ENCODE results near the gene TTBK1.

The TTBK1 gene

GRCh38 chr6:43295456-43295855 lies 52.2 kb downstream of the TTBK1 start:
- no peak for TF ChIP-seq CTCF (IDR thresholded peaks at IDR 0.05; ENCODE audit: low read depth, low read length)
- no peak for DNase-seq (ENCODE audit: extremely low read depth, low read depth)

GRCh38 chr6:43296780-43297497 lies 53.7 kb downstream of the TTBK1 start:
- DNase-seq (ENCODE audit: extremely low read depth, low read depth): no peak
- no peak for TF ChIP-seq CTCF (IDR thresholded peaks at IDR 0.05; ENCODE audit: low read depth, low read length)

- no peak for DNase-seq (ENCODE audit: extremely low read depth, low read depth)
- TF ChIP-seq CTCF (IDR thresholded peaks at IDR 0.05; ENCODE audit: low read depth, low read length): no peak
Observed at GRCh38 chr6:43297644-43298564, 54.6 kb downstream of the TTBK1 start, which contains the start of gene SLC22A7. Gene SLC22A7, plus strand, starts transcription at chr6:43298260. Its CDS starts 99 bp downstream, at chr6:43298359.

GRCh38 chr6:43298565-43299337 lies 55.5 kb downstream of the TTBK1 start:
- no peak for DNase-seq (ENCODE audit: extremely low read depth, low read depth)
- no peak for TF ChIP-seq CTCF (IDR thresholded peaks at IDR 0.05; ENCODE audit: low read depth, low read length)

- DNase-seq (ENCODE audit: extremely low read depth, low read depth): no peak
- TF ChIP-seq CTCF (IDR thresholded peaks at IDR 0.05; ENCODE audit: low read depth, low read length): no peak
Observed at GRCh38 chr6:43299338-43300293, 56.3 kb downstream of the TTBK1 start.

DNA sequence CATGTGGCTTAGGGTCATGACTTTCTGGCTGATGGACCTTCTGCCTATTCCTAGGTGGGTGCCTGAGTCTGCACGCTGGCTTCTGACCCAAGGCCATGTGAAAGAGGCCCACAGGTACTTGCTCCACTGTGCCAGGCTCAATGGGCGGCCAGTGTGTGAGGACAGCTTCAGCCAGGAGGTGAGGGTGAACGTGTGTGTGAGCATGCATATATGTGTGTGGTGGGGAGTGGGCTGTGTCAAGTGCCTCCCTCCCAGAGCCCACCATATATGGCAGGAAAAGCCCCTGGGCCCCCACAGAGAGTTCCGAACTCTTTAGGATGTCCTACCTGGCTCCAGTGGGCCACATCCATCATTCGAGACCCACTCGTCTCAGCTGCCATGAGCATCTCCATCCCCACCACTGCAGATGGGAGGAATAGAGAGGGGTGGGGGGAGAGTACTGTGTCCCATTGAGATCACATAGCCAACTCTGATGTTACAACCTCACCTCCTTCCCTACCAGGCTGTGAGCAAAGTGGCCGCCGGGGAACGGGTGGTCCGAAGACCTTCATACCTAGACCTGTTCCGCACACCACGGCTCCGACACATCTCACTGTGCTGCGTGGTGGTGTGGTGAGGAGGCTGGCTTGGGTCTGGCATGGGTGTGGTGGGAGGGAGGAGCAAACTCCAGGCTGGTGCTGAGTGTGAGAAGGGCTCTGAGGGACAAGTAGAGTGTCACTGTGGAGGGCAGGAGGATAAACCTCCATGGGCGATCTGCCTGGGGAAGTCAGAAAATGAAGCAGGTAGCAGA lies 58.0 kb downstream of the TTBK1 start:
- no peak for DNase-seq (ENCODE audit: extremely low read depth, low read depth)
- no peak for TF ChIP-seq CTCF (IDR thresholded peaks at IDR 0.05; ENCODE audit: low read depth, low read length)

Data from AG09319 (cell line).